ENCODE data around the gene MUC5AC.

MUC5AC gene

DNA sequence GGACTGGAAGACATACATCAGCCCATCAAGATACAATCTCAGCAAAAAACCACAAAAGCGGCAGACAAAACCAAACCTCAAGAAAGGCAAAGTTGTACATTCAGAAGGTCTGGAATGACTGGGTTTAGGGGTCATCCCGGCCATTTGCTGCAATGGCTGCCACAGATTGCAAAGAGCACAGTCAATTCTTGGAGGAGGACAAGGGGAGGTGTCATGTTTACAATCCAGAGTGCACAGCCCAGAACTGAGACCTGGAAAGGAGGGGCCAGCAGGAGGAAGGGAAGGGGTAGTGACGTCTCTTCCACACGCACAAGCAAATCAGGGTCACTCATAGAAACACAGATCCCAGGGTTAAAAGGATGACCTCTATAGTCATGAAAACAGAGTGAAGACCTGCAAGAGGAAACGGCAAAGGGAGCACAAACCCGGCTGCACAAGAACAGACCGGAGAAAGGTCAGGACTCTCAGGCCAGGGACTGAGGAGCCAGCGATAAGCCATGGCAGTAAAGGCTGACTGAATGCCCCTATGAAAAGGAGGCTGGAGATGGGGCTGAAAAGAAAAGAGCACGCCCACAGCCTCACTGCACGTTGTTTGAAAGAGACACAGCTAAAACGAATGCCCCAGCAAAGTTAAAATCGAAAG, 18.2 kb upstream of the MUC5AC start:
- no peak overlapping the region for H3K27ac ChIP-seq (ENCODE audit: low read length)
- no peaks in the 10 kb centered on the region for H3K4me1 ChIP-seq (ENCODE audit: insufficient read depth, low read length)
- H3K9ac ChIP-seq (ENCODE audit: low read depth, low read length), result no peak overlapping the region

DNA sequence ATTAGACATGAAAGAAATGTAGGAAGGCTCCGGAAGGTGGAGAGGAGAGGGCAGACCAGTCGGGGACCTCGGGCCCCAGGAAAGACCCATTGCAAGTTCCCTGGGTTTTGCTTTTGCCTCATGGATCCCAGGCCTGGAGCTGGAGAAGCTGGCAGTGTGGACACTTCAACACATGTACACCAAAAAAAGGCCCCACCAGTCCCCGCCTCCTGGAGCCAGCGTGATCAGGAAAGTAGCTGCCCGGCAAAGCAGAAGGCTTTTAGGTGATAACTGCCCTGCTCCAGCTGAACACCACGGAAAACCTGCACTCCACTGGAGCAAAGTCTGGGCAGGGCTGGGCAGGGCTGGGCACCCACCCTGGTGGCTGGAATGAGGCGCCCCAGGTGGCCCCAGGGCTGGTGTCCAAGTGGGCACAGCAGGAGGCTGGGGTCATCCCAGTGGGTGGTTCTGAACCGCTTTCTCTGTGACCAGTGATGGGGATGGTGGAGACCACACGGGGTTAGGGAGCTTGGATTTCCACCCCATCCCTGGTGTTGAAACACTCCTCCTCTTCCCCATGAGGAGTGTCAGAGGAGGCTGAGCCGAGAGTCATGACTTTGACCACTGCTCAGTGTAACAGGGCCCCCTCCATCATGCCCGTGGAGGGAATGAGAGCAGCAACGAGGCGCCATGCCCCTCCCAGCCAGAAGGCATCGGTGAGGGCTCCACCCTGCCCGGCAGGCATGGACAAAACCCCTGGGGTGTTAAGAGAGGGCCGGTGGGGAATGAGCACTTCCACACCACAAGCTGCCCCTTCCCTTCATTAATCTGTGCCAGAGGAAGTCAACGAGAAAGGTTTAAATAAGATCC, 16.9 kb upstream of the MUC5AC start:
- no peaks in the 10 kb centered on the region for H3K27me3 ChIP-seq (ENCODE audit: insufficient read depth, low read length)
- H3K36me3 ChIP-seq (ENCODE audit: insufficient read depth, low read depth, low read length), result no peaks in the 10 kb centered on the region
- no peaks in the 10 kb centered on the region for H3K4me1 ChIP-seq (ENCODE audit: insufficient read depth, low read length)
- no peak overlapping the region for H3K4me3 ChIP-seq (ENCODE audit: low read length)
- H3K9ac ChIP-seq (ENCODE audit: low read depth, low read length), result no peak overlapping the region
- peaks cover 25% of the 10 kb centered on the region for H3K9me3 ChIP-seq (ENCODE audit: insufficient read depth, low read depth, low read length)
- H3K27ac ChIP-seq (ENCODE audit: low read length), result no peak overlapping the region

More for the DNA sequence above, 18.2 kb upstream of the MUC5AC start:
- Histone ChIP-seq H3K27me3 (ENCODE audit: insufficient read depth, low read length) (no peaks in the 10 kb centered on the region), H3K9me3 (ENCODE audit: insufficient read depth, low read depth, low read length) (peaks cover 35% of the 10 kb centered on the region), H3K36me3 (ENCODE audit: insufficient read depth, low read depth, low read length) (no peaks in the 10 kb centered on the region), H3K4me3 (ENCODE audit: low read length) (no peak overlapping the region)

GRCh38 chr11:1146365-1146764, 11.4 kb upstream of the MUC5AC start:
- Histone ChIP-seq H3K4me3 (ENCODE audit: low read length) (no peak overlapping the region), H3K27me3 (ENCODE audit: insufficient read depth, low read length) (no peaks in the 10 kb centered on the region), H3K9me3 (ENCODE audit: insufficient read depth, low read depth, low read length) (peaks cover 25% of the 10 kb centered on the region), H3K9ac (ENCODE audit: low read depth, low read length) (no peak overlapping the region), H3K36me3 (ENCODE audit: insufficient read depth, low read depth, low read length) (no peaks in the 10 kb centered on the region), H3K27ac (ENCODE audit: low read length) (no peak overlapping the region), H3K4me1 (ENCODE audit: insufficient read depth, low read length) (no peaks in the 10 kb centered on the region)

GRCh38 chr11:1147792-1148191, 10.0 kb upstream of the MUC5AC start:
- Histone ChIP-seq H3K9me3 (ENCODE audit: insufficient read depth, low read depth, low read length) (peaks cover 14% of the 10 kb centered on the region), H3K4me3 (ENCODE audit: low read length) (no peak overlapping the region), H3K27ac (ENCODE audit: low read length) (no peak overlapping the region), H3K4me1 (ENCODE audit: insufficient read depth, low read length) (no peaks in the 10 kb centered on the region), H3K27me3 (ENCODE audit: insufficient read depth, low read length) (no peaks in the 10 kb centered on the region), H3K9ac (ENCODE audit: low read depth, low read length) (no peak overlapping the region), H3K36me3 (ENCODE audit: insufficient read depth, low read depth, low read length) (no peaks in the 10 kb centered on the region)

- no peak overlapping the region for H3K27ac ChIP-seq (ENCODE audit: low read length)
- H3K4me1 ChIP-seq (ENCODE audit: insufficient read depth, low read length), result no peaks in the 10 kb centered on the region
- no peak overlapping the region for H3K4me3 ChIP-seq (ENCODE audit: low read length)
- no peaks in the 10 kb centered on the region for H3K27me3 ChIP-seq (ENCODE audit: insufficient read depth, low read length)
- no peak overlapping the region for H3K9ac ChIP-seq (ENCODE audit: low read depth, low read length)
- no peaks in the 10 kb centered on the region for H3K36me3 ChIP-seq (ENCODE audit: insufficient read depth, low read depth, low read length)
- peaks cover 6% of the 10 kb centered on the region for H3K9me3 ChIP-seq (ENCODE audit: insufficient read depth, low read depth, low read length)
These were observed 9.0 kb upstream of the MUC5AC start for GRCh38 chr11:1148752-1149180.

DNA sequence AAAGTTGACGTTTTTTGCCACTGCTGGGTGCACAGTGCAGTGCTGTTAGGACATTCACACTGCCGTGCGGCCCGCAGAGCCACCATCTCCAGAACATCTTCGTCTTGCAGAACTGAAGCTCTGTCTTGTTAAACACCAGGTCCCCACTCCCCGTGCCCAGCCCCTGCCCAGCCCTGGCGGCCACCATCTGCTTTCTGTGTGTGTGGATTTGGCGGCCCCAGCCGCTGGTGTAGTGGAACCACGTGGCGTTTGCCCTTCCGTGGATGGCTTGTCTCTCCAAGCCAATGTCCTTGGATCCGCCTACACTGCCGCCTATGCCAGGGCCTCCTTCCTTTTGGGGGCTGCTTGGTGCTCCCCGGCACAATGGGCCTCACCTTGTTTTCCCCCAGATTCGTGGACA, 8.2 kb upstream of the MUC5AC start:
- H3K4me3 ChIP-seq (ENCODE audit: low read length), result no peak overlapping the region
- no peak overlapping the region for H3K9ac ChIP-seq (ENCODE audit: low read depth, low read length)
- no peaks in the 10 kb centered on the region; the same call in 1 of the 2 replicates for H3K9me3 ChIP-seq (ENCODE audit: insufficient read depth, low read depth, low read length)
- H3K27me3 ChIP-seq (ENCODE audit: insufficient read depth, low read length), result no peaks in the 10 kb centered on the region
- H3K4me1 ChIP-seq (ENCODE audit: insufficient read depth, low read length), result no peaks in the 10 kb centered on the region
- H3K36me3 ChIP-seq (ENCODE audit: insufficient read depth, low read depth, low read length), result no peaks in the 10 kb centered on the region
- H3K27ac ChIP-seq (ENCODE audit: low read length), result no peak overlapping the region

GRCh38 chr11:1150116-1150515, 7.6 kb upstream of the MUC5AC start:
- H3K27ac ChIP-seq (ENCODE audit: low read length), result no peak overlapping the region
- no peaks in the 10 kb centered on the region; the same call in 1 of the 2 replicates for H3K9me3 ChIP-seq (ENCODE audit: insufficient read depth, low read depth, low read length)
- no peak overlapping the region for H3K9ac ChIP-seq (ENCODE audit: low read depth, low read length)
- no peaks in the 10 kb centered on the region for H3K36me3 ChIP-seq (ENCODE audit: insufficient read depth, low read depth, low read length)
- no peaks in the 10 kb centered on the region for H3K27me3 ChIP-seq (ENCODE audit: insufficient read depth, low read length)
- no peak overlapping the region for H3K4me3 ChIP-seq (ENCODE audit: low read length)
- H3K4me1 ChIP-seq (ENCODE audit: insufficient read depth, low read length), result no peaks in the 10 kb centered on the region

DNA sequence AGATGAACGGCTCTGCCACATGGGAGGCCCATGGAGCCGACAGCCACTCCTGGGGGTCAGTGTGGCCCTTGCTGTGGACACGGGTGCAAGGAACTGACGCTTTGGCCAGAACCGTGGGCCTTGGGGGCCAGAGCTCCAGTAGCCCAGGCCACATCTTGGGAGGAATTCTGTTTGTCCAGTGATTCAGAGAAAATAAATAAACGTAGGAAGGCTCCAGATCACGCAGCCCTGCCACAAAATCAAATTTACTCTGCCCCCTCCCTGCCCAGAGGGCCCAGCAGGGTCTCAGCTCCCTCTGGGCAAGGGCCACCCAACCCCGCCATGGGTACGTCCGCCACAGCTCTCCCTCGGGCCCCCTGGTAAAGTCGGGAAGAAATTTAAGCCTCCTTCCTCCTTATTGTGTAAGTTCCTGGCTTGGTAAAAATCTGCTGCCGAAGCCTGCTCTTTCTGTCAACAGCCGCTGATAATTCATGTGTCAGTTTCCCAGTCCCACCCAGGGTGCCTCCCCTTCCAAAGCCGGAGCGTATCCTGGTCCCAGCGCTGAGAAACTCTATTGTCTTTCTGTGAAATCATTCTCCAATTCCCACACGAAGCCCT, 6.9 kb upstream of the MUC5AC start:
- no peaks in the 10 kb centered on the region for H3K36me3 ChIP-seq (ENCODE audit: insufficient read depth, low read depth, low read length)
- no peak overlapping the region for H3K4me3 ChIP-seq (ENCODE audit: low read length)
- no peaks in the 10 kb centered on the region; the same call in none of the 2 replicates for H3K9me3 ChIP-seq (ENCODE audit: insufficient read depth, low read depth, low read length)
- no peak overlapping the region for H3K9ac ChIP-seq (ENCODE audit: low read depth, low read length)
- no peaks in the 10 kb centered on the region for H3K4me1 ChIP-seq (ENCODE audit: insufficient read depth, low read length)
- no peaks in the 10 kb centered on the region for H3K27me3 ChIP-seq (ENCODE audit: insufficient read depth, low read length)
- no peak overlapping the region for H3K27ac ChIP-seq (ENCODE audit: low read length)

DNA sequence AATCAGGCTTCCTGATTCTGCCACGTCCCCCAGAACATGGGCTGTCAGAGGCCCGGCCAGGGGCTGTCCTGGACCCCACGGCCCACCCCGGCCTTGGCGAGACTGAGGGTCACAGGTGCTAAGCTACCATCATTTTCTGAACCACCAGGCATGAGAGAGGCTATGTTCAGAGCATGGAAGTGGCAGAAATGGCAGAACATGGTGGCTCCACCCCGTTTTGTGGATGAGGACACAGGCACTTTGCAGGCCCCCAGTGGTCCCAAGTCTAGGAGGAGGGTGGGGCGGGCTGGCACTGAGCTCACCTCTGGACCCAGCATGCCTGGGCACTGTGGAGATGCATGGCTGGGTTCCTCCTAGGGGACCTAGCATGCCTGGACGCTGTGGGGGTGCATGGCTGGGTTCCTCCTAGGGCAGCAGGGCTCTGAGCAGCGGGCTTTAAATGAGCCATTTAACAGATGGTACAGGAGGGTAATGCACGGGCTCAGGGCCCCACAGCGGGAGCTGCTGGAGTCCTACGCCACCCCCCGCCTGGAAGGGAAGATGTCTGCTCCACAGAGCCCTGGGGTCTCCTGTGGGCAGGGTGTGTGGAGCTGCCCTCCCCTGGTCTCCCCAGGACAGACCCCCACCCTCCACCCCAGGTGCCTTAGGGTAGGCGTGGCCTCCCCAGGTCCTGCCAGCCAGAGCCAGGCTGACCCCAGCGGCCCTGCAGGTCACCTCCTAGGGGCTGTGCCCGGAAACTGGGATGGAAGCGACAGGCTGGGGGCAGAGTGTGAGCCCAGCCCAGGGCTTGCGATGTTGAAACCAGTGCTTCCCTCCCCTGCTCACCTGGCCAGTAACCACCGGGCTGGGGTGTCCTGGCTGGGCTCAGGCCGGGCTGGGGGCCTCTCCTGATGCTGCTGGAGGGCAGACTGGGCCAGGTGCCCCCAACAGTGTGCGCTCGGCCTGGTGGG, 6.1 kb upstream of the MUC5AC start:
- no peak overlapping the region for H3K9ac ChIP-seq (ENCODE audit: low read depth, low read length)
- H3K9me3 ChIP-seq (ENCODE audit: insufficient read depth, low read depth, low read length), result no peaks in the 10 kb centered on the region; the same call in 1 of the 2 replicates
- H3K4me3 ChIP-seq (ENCODE audit: low read length), result no peak overlapping the region
- H3K36me3 ChIP-seq (ENCODE audit: insufficient read depth, low read depth, low read length), result no peaks in the 10 kb centered on the region
- no peak overlapping the region for H3K27ac ChIP-seq (ENCODE audit: low read length)
- no peaks in the 10 kb centered on the region for H3K27me3 ChIP-seq (ENCODE audit: insufficient read depth, low read length)
- no peaks in the 10 kb centered on the region for H3K4me1 ChIP-seq (ENCODE audit: insufficient read depth, low read length)

DNA sequence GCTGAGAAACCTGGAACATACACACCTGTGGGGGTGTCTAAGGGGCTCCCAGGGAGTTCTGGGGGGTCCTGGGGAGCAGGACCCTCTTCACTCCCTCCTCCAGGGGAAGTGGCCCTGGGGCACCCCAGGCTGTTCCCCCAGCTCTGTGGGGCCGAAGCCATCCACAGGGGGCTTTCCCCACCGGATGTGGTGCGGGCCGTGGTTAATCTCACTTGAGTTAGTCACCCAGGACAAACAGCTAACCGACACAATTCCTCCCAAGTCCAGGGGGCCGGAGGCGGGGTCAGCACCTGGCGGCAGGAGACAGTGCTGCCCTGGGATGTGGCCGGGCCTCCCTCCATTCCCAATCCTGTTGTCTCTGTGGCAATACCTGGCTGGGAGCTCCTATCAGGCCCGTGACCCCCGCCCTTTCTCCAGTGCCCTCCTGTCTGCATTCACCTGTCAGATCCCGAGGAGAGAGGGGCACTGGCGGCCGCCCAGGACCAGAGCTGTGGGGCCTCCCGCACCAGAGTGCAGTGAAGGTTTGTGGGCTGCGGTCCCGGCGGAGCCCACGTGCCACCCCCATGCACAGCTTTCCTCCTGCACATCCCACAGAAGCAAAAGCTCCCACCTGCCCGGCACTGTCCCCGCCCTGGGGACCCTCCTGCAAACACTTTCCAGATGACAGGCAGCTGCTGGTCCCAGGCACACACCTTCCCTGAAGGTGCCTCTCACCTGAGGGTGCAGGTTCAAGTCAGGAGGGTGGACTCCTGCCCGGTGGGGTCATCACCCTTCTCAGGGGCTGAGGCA, 5.2 kb upstream of the MUC5AC start:
- Histone ChIP-seq H3K36me3 (ENCODE audit: insufficient read depth, low read depth, low read length) (no peaks in the 10 kb centered on the region), H3K9me3 (ENCODE audit: insufficient read depth, low read depth, low read length) (no peaks in the 10 kb centered on the region; the same call in 1 of the 2 replicates), H3K4me1 (ENCODE audit: insufficient read depth, low read length) (no peaks in the 10 kb centered on the region), H3K27ac (ENCODE audit: low read length) (no peak overlapping the region), H3K4me3 (ENCODE audit: low read length) (no peak overlapping the region), H3K27me3 (ENCODE audit: insufficient read depth, low read length) (no peaks in the 10 kb centered on the region), H3K9ac (ENCODE audit: low read depth, low read length) (no peak overlapping the region)

Data from iPS-20b (cell line).